GM12878 (cell line): ENCODE measurements around the gene SORBS1. TPM values are rescaled to one million over a fixed set of nuclear protein-coding genes. Genes with fewer than 3 reads are reported as not detected.

Source experiments
- ATAC-seq: fragments of 200-7000 bp; cut with Tn5 transposase; 3 replicates; pipeline ENCODE4 v1.9.1; 2020; ENCODE audit warnings: mild to moderate bottlenecking, moderate library complexity
- BruUV-seq: library from RNA; stranded (reverse); fragments of 400-500 nt; replicated peaks from 2 replicates; lab custom pipeline; 2021; lab: Mats Ljungman, UMichigan
- CTCF ChIA-PET: fragments of 300-600 bp; sonication (Branson Sonifier 250); formaldehyde crosslinking; extraction: SDS; loops from one replicate; lab custom pipeline; 2021; ENCODE audit warnings: inconsistent platforms; lab: Yijun Ruan, JAX
- POLR2A ChIA-PET: fragments of 350-600 bp; formaldehyde crosslinking; extraction: SDS; loops from one replicate; lab custom pipeline; 2021; ENCODE audit warnings: inconsistent platforms; lab: Charles Lee
- RAD21 ChIA-PET: fragments of 300-600 bp; sonication (Branson Sonifier 250); formaldehyde crosslinking; loops from one replicate; lab custom pipeline; 2023; ENCODE audit warnings: antibody characterized with exemption; ENCODE audit not compliant: unreplicated experiment; lab: Charles Lee
- SMC1A ChIA-PET: fragments of 300-600 bp; sonication (Branson Sonifier 250); formaldehyde crosslinking; loops from one replicate; lab custom pipeline; 2023; ENCODE audit not compliant: unreplicated experiment, uncharacterized antibody; lab: Charles Lee
- DNase-seq: peaks from one replicate; pipeline ENCODE4 v3.0.0-alpha.2; 2011; ENCODE audit warnings: low read depth, low spot score
- FAIRE-seq: peaks from 3 replicates; lab custom pipeline; 2011; peaks lifted over from hg19 to GRCh38; lab: Jason Lieb, UNC
- H2AFZ ChIP-seq: 2 replicates; pipeline ENCODE4 v1.6.0; 2011; ENCODE audit warnings: low read depth, low read length, control low read depth; ENCODE audit not compliant: control insufficient read depth
- H3K27ac ChIP-seq: 2 replicates; pipeline ENCODE4 v1.5.1; 2011; ENCODE audit warnings: control low read depth; ENCODE audit not compliant: control insufficient read depth, insufficient read depth
- H3K27me3 ChIP-seq, 2 experiments: replicated peaks in 1 of 2; 2 replicates each; pipeline versions ENCODE4 v1.6.0 to v1.6.1; 2011; ENCODE audit warnings: low read length in 1 of 2; ENCODE audit not compliant: control insufficient read depth in 2 of 2, insufficient read depth in 2 of 2
- H3K36me3 ChIP-seq, 2 experiments: 2 replicates each; pipeline ENCODE4 v1.5.1; 2011; ENCODE audit warnings: low read length in 1 of 2; ENCODE audit not compliant: control insufficient read depth in 2 of 2, insufficient read depth in 2 of 2
- H3K4me1 ChIP-seq: 2 replicates; pipeline ENCODE4 v1.6.1; 2011; ENCODE audit warnings: mild to moderate bottlenecking, low read length, moderate library complexity, mixed read lengths; ENCODE audit not compliant: control insufficient read depth, insufficient read depth
- H3K4me2 ChIP-seq: 2 replicates; pipeline ENCODE4 v1.6.0; 2011; ENCODE audit warnings: control low read depth; ENCODE audit not compliant: control insufficient read depth, insufficient read depth
- H3K4me3 ChIP-seq: fragments of 200-600 bp; sonication (generic); 2 replicates; pipeline ENCODE4 v1.5.1; 2016
- H3K79me2 ChIP-seq: 2 replicates; pipeline ENCODE4 v1.6.0; 2011; ENCODE audit warnings: low read length; ENCODE audit not compliant: control insufficient read depth, insufficient read depth
- H3K9ac ChIP-seq: 2 replicates; pipeline ENCODE4 v1.8.0; 2011; ENCODE audit warnings: low read length, control low read depth, mixed read lengths; ENCODE audit not compliant: control insufficient read depth, insufficient read depth
- H3K9me3 ChIP-seq: replicated peaks from 3 replicates; pipeline ENCODE4 v1.5.1; 2011; ENCODE audit warnings: mild to moderate bottlenecking, low read length; ENCODE audit not compliant: control insufficient read depth, insufficient read depth
- H4K20me1 ChIP-seq: 2 replicates; pipeline ENCODE4 v1.6.0; 2011; ENCODE audit not compliant: control insufficient read depth, insufficient read depth
- EP300 ChIP-seq, 2 experiments: fragments of 150-350 bp in 1 of 2; IDR thresholded peaks; 2 replicates each; pipeline ENCODE4 v1.6.1; 2011 to 2012; ENCODE audit warnings: low read depth in 2 of 2, low read length in 2 of 2, borderline replicate concordance in 1 of 2, improper control_type of control experiment in 1 of 2, inconsistent platforms in 1 of 2; ENCODE audit not compliant: control insufficient read depth in 1 of 2
- ESRRA ChIP-seq: IDR thresholded peaks from 2 replicates; pipeline ENCODE4 v1.6.1; 2012; ENCODE audit warnings: mild to moderate bottlenecking, low read length, improper control_type of control experiment
- POLR2AphosphoS5 ChIP-seq: IDR thresholded peaks from 2 replicates; pipeline ENCODE4 v1.6.1; 2011; ENCODE audit warnings: mild to moderate bottlenecking, low read length, inconsistent platforms
- WGBS: methylation state at CpG from one replicate; pipeline ENCODE4 v1.1.6; 2016; ENCODE audit warnings: low lambda C conversion rate; ENCODE audit not compliant: insufficient replicate concordance, insufficient coverage; ENCODE audit errors: missing lambda C conversion rate; 5-methylcytosine and 5-hydroxymethylcytosine counted together
- in situ Hi-C: fragments of 300-500 bp; cut with MboI; formaldehyde crosslinking; loops from 9 replicates; pipeline ENCODE4 v1.14.3; 2018; ENCODE audit warnings: mixed read lengths
- intact Hi-C: fragments of 100-400 bp; cut with micrococcal nuclease; formaldehyde crosslinking; loops from one replicate; pipeline ENCODE4 v1.14.2; 2022; ENCODE audit not compliant: unreplicated experiment
- polyA plus RNA-seq, 11 experiments: library from polyadenylated mRNA; depleted of rRNA in 4 of 11; unstranded in 6 of 11; stranded (reverse) in 5 of 11; fragments of >200 nt; fragmentation: Nextera tagmentation in 4 of 11; fragmentation: Illumina TruSeq in 1 of 11; extraction: Ambion mirVana in 4 of 11; extraction: Trizol in 1 of 11; gene quantifications; 1 replicate in 1 of 11; 2 replicates in 10 of 11; pipeline versions ENCODE4 v1.2.1 to v1.2.3, GENCODE V29; 2011 to 2016; ENCODE audit warnings: inconsistent platforms in 2 of 11, missing spikeins in 2 of 11, low read depth in 1 of 11
- total RNA-seq, 4 experiments: library from RNA; depleted of rRNA in 3 of 4; stranded (reverse); fragments of >200 nt in 3 of 4; fragmentation: Illumina TruSeq in 1 of 4; extraction: Trizol in 1 of 4; gene quantifications; 2 replicates each; pipeline versions ENCODE4 v1.2.1 to v1.2.3, GENCODE V29; 2013 to 2021

SORBS1 gene
- total and polyA plus RNA-seq, 10 of the 15 experiments (the other 5 are each of a cell fraction or from before 2014, with no cell fraction given) = 0.13 to 0.75 (median 0.39) TPM

- H2AFZ ChIP-seq = no peak overlapping the region
- H3K27me3 ChIP-seq = no peaks in the 10 kb centered on the region
- no peak for DNase-seq
- H3K4me1 ChIP-seq = peaks cover 5% of the 10 kb centered on the region
- in situ Hi-C loops = no loop called here
- WGBS = 87% methylated on average over 2 of the region's 2 CpGs
- no peaks in the 10 kb centered on the region for H4K20me1 ChIP-seq
- no peak overlapping the region for H3K4me2 ChIP-seq
- H3K27ac ChIP-seq = no peak overlapping the region
- FAIRE-seq = no peak
- POLR2A ChIA-PET = no interaction called here
- no peak overlapping the region for H3K4me3 ChIP-seq
- H3K79me2 ChIP-seq = no peaks in the 10 kb centered on the region
- TF ChIP-seq POLR2AphosphoS5 = no peak
- TF ChIP-seq, all 136 proteins: peak for 0
- no peaks in the 10 kb centered on the region for H3K9me3 ChIP-seq
- ChIA-PET RAD21 (interaction anchor here (1.2 kb wide), 1 partner anchor 13 kb away, joined by 3 read pairs; no protein-coding TSS in a partner anchor), CTCF (no interaction called here), SMC1A (interaction anchor here (0.9 to 2.2 kb wide), 5 partner anchors 9 to 72 kb away, joined by 3 to 6 read pairs (median 4); no protein-coding TSS in a partner anchor)
- BruUV-seq = no TSS peak
- no peaks in the 10 kb centered on the region for H3K36me3 ChIP-seq
- intact Hi-C loops = no loop called here
- no peak overlapping the region for H3K9ac ChIP-seq
- ATAC-seq = no peak
Observed at GRCh38 chr10:95315509-95315908, 245.7 kb downstream of the SORBS1 start.

GRCh38 chr10:95314192-95314918 lies 246.8 kb downstream of the SORBS1 start:
- RAD21 ChIA-PET = no interaction called here
- SMC1A ChIA-PET = interaction anchor here (0.6 to 2.2 kb wide), 2 partner anchors 15 to 28 kb away, joined by 3 to 6 read pairs; no protein-coding TSS in a partner anchor
- intact Hi-C loops = no loop called here
- POLR2A ChIA-PET = no interaction called here
- no peak overlapping the region for H3K4me2 ChIP-seq
- FAIRE-seq (no peak), ATAC-seq (no peak), DNase-seq (no peak)
- 50% methylated on average over 4 of the region's 4 CpGs for WGBS
- BruUV-seq = no TSS peak
- CTCF ChIA-PET = interaction anchor here (0.7 kb wide), 1 partner anchor 49 kb away, joined by 4 read pairs; no protein-coding TSS in a partner anchor
- no peaks in the 10 kb centered on the region for H3K9me3 ChIP-seq
- peaks cover 13% of the 10 kb centered on the region for H3K4me1 ChIP-seq
- no peaks in the 10 kb centered on the region for H3K79me2 ChIP-seq
- no peak overlapping the region for H3K27ac ChIP-seq
- in situ Hi-C loops = no loop called here
- TF ChIP-seq ESRRA (no peak), EP300 (IDR thresholded peaks at IDR 0.05; ENCODE audit: borderline replicate concordance in 1 of 2, control insufficient read depth in 1 of 2, low read depth in 2 of 2, low read length in 2 of 2) (no peak)
- no peaks in the 10 kb centered on the region for H3K36me3 ChIP-seq
- H3K9ac ChIP-seq = no peak overlapping the region
- H4K20me1 ChIP-seq = no peaks in the 10 kb centered on the region
- H3K27me3 ChIP-seq = no peaks in the 10 kb centered on the region
- H3K4me3 ChIP-seq = no peak overlapping the region
- H2AFZ ChIP-seq = no peak overlapping the region
